ENCODE measurements around the gene RBM28.

The RBM28 gene

DNA sequence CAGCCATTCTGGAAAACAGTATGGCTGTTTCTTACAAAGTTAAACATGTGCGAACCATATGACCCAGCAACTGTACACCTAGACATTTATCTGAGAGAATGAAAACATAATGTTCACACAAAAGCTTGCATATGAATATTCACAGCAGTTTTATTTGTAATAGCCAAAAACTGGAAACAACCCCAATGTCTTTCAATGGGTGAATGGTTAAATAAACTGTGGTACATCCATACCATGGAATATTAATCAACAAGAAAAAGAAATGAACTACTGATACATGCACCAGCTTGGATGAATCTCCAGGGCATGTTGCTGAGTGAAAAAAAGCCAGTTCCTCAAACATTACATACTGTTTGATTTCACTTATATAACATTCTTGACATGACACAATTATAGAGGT is 65.3 kb downstream of the RBM28 start:
- DNase-seq = no peak

DNA sequence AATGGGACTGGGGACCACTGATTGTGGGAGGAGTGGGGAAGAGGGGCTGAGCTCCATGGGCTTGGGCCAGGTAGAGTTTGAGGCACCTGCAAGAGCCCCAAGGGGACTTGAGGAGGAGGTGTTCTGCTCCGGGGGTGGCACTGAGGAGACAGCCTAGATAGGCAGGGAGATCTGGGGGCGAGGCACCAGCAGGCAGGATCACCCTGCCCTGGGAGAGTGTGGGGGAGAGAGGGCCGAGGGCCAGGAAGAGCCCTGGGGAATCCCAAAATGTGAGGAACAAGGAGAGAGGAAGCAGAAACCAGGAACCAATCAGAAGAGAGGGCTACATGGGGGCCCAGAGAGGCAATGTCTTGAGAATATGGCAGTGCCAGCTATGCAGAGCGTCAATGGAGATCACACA is 68.0 kb downstream of the RBM28 start:
- DNase-seq = no peak

DNA sequence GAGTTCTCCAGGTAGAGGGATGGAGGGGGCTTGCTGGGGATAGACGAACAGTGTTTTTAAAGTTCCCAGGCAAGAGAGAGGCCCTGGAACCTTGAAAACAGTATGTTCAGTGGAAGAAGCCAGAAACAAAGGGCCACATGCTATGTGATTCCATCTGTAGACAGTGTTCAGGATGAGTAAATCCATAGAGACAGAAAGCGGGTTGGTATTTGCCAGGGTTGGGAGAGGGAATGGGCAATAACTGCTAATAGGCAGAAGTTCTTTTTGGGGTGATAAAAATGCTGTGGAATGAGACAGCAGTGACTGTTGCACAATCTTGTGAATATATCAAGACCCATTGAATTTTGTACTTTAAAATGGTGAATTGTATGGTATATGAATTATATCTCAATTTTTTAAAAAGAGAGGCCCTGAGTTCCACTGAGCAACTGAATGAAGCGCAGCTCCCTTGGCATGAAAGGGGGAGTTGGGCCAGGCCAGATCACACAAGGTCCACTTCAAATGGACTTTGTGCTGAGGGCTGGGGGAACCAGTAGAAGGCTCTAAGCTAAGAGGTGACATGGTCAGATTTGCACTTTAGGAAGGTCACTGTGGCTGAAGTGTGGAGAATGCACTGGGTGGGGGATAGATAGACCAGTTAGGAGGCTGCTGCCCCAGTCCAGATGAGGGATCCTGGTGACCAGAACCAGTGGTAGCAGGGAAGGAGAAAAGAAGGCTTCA is 68.7 kb downstream of the RBM28 start:
- no peak for DNase-seq

DNA sequence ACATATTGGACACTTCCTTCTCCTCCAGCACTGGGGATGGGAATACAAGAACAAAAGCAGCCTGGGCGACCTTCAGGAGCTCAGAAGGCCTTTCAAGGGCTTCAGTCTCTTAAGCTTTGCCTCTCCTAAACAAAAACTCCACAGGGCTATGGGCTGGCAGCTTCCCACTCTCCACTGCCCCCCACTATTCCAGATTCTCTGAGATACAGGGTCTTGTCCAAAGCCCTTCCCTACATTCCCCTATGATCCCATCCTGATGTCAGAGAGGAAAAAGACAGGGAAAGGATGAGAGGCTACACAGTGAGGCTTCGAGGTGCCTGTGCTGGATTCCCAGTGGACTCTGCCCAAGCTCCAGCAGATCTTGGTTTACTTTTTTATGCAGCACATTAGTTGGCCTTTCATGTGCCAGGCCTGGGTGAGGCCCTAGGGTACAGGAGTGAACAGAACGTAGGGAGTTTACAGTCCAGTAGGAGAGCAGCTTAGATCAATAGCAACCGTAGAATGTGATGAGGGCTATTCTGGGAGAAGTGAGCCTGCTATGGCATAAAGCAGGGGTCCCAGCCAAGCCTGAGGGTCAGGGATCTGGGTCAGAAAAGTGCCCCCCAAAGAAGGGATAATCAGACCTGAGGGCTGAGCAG is 69.3 kb downstream of the RBM28 start:
- DNase-seq = no peak

DNA sequence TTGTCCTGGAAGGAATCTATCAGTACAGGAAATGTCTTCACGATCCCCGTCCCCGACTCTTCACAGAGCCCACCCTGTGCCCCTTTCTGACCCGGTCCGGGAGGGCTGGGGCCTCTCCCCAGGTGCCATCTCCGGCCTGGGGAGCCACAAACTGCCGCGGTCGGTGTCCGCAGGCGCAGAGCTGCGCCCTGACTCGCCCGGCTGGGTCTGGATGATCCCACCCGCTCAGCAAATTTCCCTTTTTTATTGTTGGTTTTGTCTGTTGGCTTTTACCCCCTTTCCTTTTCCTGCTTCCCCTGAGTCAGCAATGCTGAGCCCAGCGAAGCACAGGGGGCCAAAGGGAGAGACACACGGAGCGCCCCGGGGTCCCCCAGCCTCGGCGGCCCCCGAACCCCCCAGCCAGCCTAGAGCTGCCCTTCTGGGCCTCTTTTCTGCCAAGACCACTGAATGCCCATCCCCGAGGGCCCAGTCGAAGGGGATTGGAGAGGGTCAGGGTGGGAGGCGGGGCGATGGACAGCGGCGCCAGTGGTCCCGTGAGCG is 71.7 kb downstream of the RBM28 start:
- DNase-seq = no peak

DNA sequence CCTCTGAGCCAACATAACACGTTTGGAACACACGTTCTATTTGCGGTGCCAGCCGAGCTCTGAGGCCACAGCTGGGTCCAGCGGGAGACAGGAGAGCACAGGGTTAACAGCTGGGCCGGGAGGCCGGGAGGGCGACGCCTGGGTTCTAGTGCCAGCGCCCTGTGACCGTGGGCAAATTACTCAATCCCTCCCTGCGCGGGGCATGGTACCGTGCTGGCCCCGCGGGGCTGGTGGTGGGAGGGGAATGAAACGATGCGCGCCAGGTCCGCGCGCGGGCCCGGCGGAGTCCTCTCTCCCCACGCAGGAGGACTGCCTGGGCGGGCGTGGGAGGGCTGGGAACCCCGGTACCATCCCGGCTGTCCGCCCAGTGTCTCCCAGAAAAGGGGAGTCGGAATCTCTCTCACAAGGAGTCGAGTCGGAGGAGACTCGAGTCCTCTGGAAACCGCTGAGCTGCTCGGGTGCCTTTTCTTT is 72.2 kb downstream of the RBM28 start:
- no peak for DNase-seq

DNA sequence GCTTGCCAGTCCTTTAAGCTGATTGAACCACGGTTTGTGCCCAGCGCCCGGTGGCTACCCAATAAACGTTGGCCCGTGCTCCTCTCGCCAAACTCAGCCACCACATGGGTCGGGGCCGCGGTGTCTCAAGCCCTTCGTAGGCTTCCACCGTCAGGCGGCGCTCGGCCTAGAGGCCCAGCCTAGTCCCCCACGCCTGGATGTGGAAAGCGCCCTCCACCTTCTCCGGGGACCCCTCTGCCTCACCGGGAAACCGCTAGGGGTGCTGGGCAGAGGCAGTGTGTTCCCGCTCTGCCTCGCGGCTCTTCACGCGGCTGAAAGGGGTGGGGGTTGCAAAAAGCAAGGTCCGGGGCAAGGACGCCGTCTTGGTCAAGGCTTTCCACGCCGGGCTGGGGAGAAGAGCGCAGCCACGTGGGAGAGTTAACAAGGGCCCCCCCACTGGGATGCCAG is 72.9 kb downstream of the RBM28 start:
- DNase-seq = no peak

DNA sequence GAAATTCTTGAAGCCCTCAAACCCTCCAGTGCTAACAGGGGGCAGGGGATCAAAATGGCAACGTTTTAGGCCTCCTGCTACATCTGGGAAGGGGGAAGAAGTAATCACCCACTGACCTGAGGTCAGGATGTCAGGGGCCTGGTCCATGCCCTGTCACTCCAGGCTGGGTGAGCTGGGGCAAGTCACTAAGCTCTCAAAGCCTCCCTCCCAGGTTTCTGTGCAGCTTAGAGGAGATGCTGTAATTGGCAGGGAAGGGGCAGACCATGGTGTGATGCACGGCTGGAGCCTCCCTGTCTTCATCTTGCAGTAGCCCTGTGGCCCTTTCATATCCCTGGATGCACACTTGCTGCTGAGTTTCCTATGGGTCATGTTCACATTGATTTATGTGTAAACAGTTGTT is 75.5 kb downstream of the RBM28 start:
- no peak for DNase-seq

DNA sequence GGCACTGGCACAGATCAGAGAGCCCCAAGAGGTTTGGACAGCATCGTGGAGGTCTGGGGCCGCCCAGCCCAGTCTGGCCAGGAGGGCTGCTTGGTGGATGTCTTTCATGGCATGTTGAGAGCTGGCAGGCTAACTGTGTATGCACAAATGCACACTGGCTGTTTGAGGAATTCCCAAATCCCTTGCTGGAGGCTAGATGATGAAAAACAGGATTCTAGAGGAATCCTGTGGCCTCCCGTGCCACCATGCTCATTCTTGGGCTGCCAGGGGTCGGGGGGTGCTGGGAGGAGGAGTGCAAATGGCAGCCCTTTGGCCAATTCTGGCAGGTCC is 76.1 kb downstream of the RBM28 start:
- DNase-seq = no peak

DNA sequence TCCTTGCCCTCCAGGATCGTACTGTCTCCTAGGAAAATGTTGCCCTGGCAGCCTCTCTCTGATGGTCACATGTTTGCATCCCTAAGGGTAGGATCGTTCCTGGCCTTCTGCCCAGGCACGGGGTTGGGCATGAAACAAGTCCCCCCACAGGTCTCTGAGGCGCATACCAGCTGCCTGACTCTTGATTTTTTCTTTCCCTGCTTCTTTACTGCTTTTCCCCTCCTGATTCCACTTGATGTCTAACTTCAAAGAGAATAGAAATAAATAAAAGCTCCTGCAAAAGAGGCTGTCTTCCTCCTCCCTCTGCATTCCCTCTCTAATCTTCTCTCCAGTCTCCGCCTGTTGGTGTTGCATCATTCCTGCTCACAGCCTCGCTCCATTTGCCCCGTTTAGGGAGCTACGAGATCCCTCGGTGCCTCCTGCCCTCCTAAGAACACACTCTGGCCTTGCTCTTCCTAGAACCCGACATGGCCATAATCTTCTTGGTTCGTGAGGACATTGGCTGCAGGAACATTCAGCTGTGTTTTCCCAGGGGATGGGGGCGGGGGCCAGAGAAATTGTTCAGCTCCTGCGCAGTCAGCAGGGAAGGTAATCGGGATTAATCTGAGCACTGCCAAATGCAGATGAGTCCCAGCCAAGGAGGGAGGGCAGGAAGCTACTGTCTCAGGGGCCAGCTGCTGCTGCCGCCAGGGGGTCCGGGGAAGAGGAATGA is 76.7 kb downstream of the RBM28 start:
- DNase-seq = no peak

DNA sequence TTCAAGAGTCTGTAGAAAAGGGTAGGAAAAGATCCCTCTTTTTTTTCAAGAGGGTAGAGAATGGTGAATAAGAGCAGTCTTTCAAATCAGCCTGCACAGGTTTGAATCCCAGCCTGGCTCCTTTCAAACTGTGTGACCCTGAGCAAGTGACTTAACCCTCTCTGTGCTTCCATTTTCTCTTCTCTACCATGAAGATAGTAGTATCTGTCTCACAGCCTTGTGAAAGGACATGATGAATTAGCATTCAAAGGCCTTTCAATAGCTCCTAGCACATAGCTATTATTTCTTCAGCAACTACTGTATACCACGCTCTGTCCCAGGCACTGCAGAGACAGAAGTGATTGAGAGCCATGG is 77.2 kb downstream of the RBM28 start:
- DNase-seq = no peak

DNA sequence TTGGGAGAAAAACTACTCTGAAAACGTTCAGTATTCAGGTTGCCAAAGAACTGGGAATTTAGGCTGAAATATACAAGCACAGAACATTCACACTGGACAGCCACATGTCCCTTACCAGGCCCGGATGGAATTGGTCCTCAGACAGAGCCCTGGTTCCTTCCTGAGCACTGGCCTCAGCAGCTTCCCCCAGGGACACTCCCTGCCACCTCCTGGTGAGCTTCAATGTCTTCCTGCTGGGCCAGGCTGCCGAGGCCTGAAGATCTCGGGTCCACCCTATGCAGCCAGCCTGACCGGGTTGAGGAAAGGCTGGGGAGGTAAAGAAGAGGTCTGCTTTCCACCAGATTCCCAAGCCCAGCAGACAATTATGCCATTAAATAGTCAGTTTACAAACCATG is 77.8 kb downstream of the RBM28 start:
- no peak for DNase-seq

DNA sequence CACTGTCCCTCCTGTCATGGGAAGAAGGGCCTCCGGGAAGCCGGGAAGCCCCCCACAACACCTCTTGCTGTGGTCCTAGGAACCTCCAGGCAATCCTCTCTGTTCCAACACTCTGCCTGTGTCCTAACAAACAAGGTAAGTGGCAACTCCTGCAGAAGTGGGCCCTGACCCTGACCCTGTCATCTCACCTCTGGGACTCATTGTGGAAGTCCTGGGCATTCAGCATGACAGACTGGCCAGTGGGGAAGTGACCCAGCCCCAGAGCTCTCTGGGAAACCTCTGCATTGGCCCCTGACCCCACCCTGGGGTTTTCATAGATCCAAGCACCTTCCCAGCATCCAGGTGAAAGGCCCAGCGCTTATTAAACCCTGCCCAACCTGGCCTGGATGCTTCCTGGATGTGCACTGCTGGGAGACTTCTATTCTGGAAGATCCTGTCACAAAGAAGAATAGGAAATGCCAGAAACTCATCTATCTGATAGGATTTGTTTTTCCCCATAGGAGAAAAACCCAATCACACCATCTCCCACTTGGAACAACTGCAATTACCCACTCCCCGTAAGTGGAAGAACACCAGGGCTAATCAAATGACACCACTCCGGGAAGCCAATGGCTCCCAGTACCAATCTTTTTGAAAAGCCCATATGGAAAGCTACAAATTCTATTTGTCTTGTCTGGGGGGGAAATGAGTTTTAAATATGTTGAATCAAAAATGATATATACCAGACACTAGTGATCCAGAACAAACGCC is 78.4 kb downstream of the RBM28 start:
- DNase-seq = no peak

DNA sequence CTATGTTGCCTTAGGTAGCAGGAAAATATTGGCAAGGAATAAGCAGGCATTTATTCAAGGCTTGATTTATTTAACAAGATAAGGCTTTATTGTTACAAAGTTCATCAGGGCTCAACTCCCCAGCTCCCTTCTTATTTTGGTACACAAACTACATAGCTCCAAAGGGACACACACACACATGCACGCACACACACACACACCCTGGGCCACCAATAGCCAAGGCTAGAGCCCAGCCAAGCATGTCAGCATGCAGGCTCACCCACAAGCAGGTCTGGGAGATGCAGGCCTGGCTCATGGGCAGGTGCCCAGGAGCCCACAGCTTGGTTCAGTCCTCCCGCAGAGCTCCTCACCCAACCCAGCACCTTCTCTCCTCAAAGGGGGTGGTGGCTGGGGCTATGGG is 79.2 kb downstream of the RBM28 start:
- no peak for DNase-seq

DNA sequence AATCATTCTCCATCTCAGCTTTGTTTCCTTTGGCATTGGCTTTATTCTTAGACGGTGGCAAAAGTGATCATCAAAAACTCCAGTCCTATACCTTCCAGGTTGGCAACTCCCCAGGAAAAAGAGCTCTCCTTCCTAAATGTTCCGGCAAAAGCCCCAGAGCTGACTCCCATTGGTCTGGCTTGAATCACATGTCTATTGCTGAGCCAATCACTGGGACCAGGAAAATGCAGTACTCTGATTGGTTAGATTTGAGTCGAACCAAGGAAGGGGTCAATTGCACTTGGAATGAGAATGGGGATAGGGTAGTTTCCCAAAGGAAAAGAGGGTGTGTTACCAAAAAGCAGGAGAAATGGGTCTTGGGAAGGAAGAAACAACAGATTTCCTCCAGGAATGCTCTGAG is 80.3 kb downstream of the RBM28 start:
- DNase-seq = no peak

DNA sequence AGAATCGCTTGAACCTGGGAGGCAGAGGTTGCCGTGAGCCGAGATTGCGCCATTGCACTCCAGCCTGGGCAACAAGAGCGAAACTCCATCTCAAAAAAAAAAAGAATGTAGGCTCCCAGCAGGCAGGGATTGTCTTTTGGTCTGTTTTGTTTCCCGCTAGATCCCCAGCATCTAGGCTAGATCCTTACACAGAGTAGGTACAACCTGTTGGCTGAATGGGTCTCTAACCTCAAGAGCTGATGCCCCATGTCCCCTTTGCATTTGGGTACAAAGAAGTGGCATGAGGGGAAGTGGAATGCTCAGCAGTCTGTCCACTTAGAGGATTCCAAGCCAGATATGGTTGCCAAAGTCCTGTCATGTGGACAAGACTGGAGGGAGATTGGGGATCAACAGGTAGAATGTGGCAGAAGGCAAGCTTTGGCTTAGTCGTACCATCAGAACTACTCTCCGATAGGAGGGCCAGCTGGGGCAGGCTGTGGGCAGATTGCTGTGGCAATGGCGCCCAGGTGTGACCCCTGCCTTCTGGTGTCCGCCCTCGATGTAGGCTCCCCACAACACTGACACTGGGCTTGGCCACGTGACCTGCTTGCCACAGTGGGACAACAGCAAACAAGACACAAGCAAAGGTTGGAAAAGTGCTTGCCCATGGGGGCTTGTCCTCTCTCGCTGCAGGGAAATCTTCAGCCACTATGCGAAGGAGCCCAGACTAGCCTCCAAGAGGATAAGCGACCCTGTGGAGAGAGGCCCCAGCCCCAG is 81.3 kb downstream of the RBM28 start:
- DNase-seq = no peak

DNA sequence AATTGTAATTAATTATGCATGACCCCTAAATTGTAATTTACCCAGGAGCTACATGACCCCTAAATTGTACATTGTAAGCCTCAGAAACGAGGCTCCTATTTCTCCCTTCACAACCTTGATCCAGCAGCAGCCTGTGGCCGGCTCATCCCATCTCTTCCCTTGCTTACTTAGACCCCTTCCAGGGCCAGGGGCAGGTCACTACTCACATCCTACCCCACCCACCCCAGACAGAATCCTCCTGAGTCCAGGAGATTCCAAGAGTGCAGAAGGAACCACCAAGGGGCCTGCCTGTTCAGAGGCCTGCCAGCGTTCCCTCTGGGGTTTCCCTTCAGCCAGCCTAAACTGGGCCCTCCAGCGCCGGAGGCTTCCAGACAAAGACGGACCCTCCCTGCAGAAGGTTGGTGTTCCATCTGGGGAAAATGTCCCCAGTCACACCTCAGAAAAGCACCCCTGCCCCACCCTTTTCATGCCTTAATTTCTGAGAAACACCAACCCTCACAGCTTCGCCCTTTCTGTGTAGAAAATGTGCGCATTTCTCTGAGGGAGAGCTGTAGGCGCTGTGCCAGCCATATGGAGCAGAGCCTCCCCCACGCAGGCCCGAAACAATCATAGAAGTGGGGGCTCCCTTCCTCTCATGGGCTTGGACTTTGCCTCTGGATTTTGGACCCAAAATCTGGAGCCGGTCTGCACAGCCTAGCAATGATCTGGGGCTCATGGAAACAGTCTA is 83.5 kb downstream of the RBM28 start:
- DNase-seq = no peak

DNA sequence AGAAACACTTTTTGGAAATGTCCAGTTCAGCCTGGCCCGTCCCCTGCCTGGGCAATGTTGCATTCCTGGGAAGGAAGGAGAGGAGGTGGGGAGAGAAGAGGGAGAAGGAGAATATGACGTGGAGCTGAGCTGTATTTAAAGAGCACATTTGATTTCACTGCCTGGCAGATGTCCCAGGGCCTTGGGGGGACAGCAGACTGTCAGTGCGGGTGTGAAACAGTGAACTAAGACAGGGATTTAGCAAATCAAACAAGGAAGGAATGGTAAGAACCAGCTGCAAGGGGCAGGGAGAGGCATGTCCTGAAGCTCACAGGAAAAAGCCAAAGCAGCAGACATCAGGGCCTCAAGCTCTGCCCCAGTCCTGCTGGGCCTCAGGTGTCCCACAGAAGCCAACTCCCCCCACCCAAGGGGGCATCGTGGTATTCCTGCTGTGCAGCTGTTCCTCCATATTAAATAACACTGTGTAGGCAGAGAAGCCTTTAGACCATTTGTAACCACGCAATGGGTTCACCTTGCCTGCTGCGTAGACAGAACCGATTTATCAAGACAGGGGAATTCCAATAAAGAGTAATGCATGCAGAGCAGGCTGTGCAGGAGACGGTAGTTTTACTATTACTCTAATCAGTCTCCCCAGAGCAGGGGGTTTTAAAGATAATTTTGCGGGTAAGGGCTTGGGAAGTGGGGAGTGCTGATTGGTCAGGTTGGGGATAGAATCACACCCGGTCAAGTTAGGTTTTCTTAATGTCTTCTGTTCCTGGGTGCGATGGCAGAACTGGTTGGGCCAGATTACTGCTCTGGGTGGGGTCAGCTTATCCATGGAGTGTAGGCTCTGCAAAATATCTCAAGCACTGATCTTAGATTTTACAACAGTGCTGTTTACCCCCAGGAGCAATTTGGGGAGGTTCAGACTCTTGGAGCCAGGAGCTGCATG is 84.3 kb downstream of the RBM28 start:
- DNase-seq = no peak

DNA sequence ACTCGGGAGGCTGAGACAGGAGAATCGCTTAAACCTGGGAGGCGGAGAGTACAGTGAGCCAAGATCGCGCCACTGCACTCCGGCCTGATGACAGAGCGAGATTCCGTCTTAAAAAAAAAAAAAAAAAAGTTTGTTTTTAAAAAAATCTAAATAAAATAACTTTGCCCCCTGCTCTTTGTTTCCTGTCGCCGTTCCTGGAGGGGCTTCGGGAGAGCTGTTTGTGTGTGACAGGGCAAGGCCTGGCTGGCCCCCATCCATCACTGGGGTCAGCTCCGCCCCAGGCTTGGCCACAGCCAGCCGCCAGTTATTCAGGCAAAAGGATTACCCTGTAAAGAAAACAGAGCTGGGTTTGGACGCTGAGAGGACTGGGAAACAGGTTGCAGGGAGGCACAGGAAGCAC is 86.2 kb downstream of the RBM28 start:
- DNase-seq = no peak

DNA sequence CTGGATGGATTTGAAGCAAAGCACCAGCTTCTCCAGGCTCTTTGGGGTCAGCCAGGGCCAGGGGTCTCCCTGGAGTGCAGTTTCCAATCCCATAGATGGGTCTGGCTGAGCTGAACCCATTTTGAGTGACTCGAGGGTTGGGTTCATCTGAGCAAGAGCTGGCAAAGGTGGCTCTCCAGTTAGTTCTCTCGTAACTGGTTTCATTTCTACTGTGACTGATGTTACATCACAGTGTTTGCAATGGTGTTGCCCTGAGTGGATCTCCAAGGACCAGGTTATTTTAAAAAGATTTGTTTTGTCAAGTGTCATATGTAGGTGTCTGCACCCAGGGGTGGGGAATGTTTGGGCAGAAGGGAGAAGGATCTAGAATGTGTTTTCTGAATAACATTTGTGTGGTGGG is 88.4 kb downstream of the RBM28 start:
- no peak for DNase-seq

DNA sequence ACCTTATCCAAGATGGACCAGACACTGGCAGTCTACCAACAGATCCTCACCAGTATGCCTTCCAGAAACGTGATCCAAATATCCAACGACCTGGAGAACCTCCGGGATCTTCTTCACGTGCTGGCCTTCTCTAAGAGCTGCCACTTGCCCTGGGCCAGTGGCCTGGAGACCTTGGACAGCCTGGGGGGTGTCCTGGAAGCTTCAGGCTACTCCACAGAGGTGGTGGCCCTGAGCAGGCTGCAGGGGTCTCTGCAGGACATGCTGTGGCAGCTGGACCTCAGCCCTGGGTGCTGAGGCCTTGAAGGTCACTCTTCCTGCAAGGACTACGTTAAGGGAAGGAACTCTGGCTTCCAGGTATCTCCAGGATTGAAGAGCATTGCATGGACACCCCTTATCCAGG is 89.2 kb downstream of the RBM28 start:
- no peak for DNase-seq
